ENCODE measurements around the gene RASA3. TPM values are rescaled to one million over a fixed set of nuclear protein-coding genes. Genes with fewer than 3 reads are reported as not detected.

The RASA3 gene
- total RNA-seq, 1 donor from 2014 or later: 2.9 TPM

DNA sequence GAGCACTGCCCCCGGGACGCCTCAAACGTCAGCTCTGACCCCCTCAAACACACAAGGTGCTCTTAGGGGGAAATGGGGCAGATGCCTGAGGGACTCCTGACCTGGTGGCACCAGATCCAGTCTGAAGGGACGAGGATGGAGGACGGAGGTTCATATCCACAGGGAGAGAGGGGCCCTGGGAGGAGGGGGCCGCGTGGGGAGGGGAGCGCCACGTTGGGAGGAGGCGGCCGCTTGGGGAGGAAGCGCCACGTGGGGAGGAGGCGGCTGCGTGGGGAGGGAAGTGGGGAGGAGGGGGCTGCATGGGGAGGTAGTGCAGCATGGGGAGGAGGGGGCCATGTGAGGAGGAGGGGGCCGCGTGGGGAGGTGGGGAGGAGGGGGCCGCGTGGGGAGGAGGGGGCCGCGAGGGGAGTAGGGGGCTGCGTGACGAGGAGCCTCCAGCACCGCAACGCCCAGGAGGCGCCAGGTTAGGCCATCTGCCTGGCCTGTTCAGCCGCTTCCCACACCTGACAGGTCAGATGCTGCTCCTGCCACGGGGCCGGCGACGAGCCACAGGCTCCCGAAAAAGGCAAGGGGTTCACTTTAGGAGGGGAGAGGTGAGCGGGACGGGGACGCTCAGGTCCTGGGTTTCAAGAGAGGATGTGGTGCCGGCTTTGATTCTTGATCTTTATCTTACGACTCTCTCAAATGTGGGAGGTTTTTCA is 121.9 kb downstream of the RASA3 start:
- Mint-ChIP-seq H3K4me1 (peaks cover 2% of the 10 kb centered on the region), H3K9me3 (no peaks in the 10 kb centered on the region), H3K27ac (peak overlapping the region; percentile 52), H3K4me3 (no peak overlapping the region), H3K27me3 (ENCODE audit: insufficient read depth, low read depth) (no peaks in the 10 kb centered on the region), H3K36me3 (peaks cover 12% of the 10 kb centered on the region)
- H2AFZ ChIP-seq (replicated peaks): no peak overlapping the region
- no peaks in the 10 kb centered on the region for H3K79me2 ChIP-seq (ENCODE audit: low read depth)
- no peaks in the 10 kb centered on the region for H4K20me1 ChIP-seq (ENCODE audit: low read depth)
- no peaks in the 10 kb centered on the region for H3K36me3 ChIP-seq
- no peak overlapping the region for H3K9ac ChIP-seq
- no peak overlapping the region for H3K4me2 ChIP-seq
- H3K27ac ChIP-seq: no peak overlapping the region
- H3K4me1 ChIP-seq: no peaks in the 10 kb centered on the region
- no peaks in the 10 kb centered on the region for H3K9me3 ChIP-seq (ENCODE audit: low read depth)
- no peak for DNase-seq (ENCODE audit: low spot score)
- H3F3A ChIP-seq (ENCODE audit: low read depth): no peaks in the 10 kb centered on the region
- no peaks in the 10 kb centered on the region for H3K27me3 ChIP-seq
- H3K4me3 ChIP-seq: no peak overlapping the region
- TF ChIP-seq, protein P1, sequence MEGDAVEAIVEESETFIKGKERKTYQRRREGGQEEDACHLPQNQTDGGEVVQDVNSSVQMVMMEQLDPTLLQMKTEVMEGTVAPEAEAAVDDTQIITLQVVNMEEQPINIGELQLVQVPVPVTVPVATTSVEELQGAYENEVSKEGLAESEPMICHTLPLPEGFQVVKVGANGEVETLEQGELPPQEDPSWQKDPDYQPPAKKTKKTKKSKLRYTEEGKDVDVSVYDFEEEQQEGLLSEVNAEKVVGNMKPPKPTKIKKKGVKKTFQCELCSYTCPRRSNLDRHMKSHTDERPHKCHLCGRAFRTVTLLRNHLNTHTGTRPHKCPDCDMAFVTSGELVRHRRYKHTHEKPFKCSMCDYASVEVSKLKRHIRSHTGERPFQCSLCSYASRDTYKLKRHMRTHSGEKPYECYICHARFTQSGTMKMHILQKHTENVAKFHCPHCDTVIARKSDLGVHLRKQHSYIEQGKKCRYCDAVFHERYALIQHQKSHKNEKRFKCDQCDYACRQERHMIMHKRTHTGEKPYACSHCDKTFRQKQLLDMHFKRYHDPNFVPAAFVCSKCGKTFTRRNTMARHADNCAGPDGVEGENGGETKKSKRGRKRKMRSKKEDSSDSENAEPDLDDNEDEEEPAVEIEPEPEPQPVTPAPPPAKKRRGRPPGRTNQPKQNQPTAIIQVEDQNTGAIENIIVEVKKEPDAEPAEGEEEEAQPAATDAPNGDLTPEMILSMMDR (IDR thresholded peaks at IDR 0.05): no peak
- TF ChIP-seq EZH2 (IDR thresholded peaks at IDR 0.05) (no peak), EZH2phosphoT487 (IDR thresholded peaks at IDR 0.05) (no peak)

DNA sequence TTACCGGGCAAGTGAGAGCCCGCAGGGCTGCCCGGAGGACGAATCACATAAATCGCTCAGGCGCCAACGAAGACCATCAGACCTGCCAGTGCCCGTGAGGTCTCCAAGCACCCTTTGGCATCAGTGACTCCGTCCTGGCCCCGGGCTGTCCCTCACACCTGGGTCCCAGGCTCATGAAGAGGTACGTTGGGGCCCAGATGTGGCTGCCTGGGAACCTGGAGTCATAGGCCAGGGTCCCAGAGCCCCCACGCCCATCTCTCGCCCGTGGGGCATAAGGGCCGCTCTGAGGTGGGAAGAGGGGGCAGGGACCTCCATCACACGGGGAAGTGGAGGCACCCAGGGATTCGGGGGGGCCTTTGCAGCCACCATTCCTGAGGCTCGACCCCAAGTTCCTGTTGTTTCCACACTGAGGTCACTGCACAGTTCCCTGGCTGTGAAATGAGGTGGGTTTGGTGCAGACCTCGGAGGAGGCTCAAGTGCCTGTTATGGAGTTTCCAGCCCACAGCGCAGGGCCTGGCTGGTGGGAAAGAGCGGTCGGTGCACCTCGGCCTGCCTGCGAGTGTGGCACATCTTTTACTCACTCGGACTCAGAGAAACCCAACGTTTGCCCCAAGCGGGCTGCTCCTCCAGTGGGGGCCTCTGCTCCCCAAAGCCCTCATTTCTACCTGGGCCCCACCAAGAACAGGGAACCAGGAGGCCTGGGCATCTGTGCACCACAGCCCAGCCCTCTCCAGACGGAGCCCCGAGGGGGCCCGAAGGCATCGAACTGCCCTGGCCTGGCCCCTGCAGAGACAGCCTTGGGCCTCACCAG is 122.6 kb downstream of the RASA3 start:
- no peaks in the 10 kb centered on the region for H3K36me3 ChIP-seq
- Mint-ChIP-seq H3K9me3 (no peaks in the 10 kb centered on the region), H3K4me1 (no peaks in the 10 kb centered on the region), H3K27me3 (ENCODE audit: insufficient read depth, low read depth) (no peaks in the 10 kb centered on the region), H3K27ac (peak overlapping the region; percentile 72), H3K36me3 (peaks cover 12% of the 10 kb centered on the region), H3K4me3 (no peak overlapping the region)
- no peak overlapping the region for H3K9ac ChIP-seq
- no peaks in the 10 kb centered on the region for H3K4me1 ChIP-seq
- H3K27ac ChIP-seq: no peak overlapping the region
- no peaks in the 10 kb centered on the region for H4K20me1 ChIP-seq (ENCODE audit: low read depth)
- no peaks in the 10 kb centered on the region for H3K79me2 ChIP-seq (ENCODE audit: low read depth)
- no peaks in the 10 kb centered on the region for H3K27me3 ChIP-seq
- TF ChIP-seq, protein P1 (IDR thresholded peaks at IDR 0.05): no peak
- TF ChIP-seq EZH2phosphoT487 (IDR thresholded peaks at IDR 0.05) (no peak), EZH2 (IDR thresholded peaks at IDR 0.05) (no peak)
- H3K4me3 ChIP-seq: no peak overlapping the region
- H3K9me3 ChIP-seq (ENCODE audit: low read depth): no peaks in the 10 kb centered on the region
- no peak overlapping the region for H3K4me2 ChIP-seq
- no peak for DNase-seq (ENCODE audit: low spot score)
- no peak overlapping the region for H2AFZ ChIP-seq (replicated peaks)
- H3F3A ChIP-seq (ENCODE audit: low read depth): no peaks in the 10 kb centered on the region

DNA sequence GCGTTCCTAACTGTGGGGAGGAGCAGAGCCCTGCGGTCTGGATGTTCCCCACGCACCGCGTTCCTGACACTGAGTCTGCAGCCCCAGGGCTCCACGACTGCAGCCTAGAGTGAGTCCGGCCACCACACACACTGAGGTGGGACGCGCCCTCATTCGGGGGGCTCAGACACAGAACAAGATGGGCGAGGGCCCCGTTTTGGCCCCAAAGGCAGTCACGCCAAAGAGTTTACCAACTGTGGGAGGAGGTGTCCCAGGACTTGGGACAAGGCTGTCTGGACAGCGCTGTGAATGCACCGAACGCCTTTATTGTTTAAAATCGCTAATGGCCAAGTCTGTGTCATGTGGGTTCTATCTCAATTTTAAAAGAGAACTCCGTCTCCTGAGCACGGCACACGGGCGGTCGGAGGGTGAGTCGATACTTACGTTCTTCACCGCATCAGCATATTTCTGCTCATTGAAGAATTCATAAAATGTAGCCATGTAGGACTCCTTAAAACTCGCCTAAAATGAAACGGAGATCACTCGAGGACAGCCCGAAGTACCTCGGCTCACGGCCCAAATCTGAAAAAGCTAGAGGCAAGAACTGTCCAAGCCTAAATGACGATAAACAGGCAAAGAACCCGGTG is 123.3 kb downstream of the RASA3 start:
- Histone ChIP-seq H3F3A (ENCODE audit: low read depth) (no peaks in the 10 kb centered on the region), H3K4me3 (no peak overlapping the region), H3K27ac (no peak overlapping the region), H3K79me2 (ENCODE audit: low read depth) (no peaks in the 10 kb centered on the region), H3K9me3 (ENCODE audit: low read depth) (no peaks in the 10 kb centered on the region), H2AFZ (replicated peaks) (no peak overlapping the region), H4K20me1 (ENCODE audit: low read depth) (no peaks in the 10 kb centered on the region), H3K4me2 (no peak overlapping the region), H3K4me1 (no peaks in the 10 kb centered on the region), H3K36me3 (no peaks in the 10 kb centered on the region), H3K27me3 (no peaks in the 10 kb centered on the region), H3K9ac (no peak overlapping the region)
- Mint-ChIP-seq H3K4me3 (no peak overlapping the region), H3K4me1 (no peaks in the 10 kb centered on the region), H3K36me3 (peaks cover 12% of the 10 kb centered on the region), H3K27me3 (ENCODE audit: insufficient read depth, low read depth) (no peaks in the 10 kb centered on the region), H3K27ac (peak overlapping the region; percentile 72), H3K9me3 (no peaks in the 10 kb centered on the region)
- no peak for DNase-seq (ENCODE audit: low spot score)
- TF ChIP-seq EZH2phosphoT487 (IDR thresholded peaks at IDR 0.05): no peak
- TF ChIP-seq, protein P1 (IDR thresholded peaks at IDR 0.05): no peak
- no peak for TF ChIP-seq EZH2 (IDR thresholded peaks at IDR 0.05)

All from neural progenitor cell (in vitro differentiated cells).